CD14-positive monocyte (primary cell): ENCODE measurements around the gene NME2. TPM values are rescaled to one million over a fixed set of nuclear protein-coding genes. Genes with fewer than 3 reads are reported as not detected.

Experiments
- DNase-seq, 3 donors: peaks; one replicate each; pipeline ENCODE4 v3.0.0-alpha.2; 2011 to 2022
- H2AFZ ChIP-seq: 2 replicates; pipeline ENCODE4 v1.6.0; 2012; ENCODE audit warnings: mild to moderate bottlenecking, low read depth, low read length, inconsistent platforms; ENCODE audit not compliant: insufficient read depth, poor library complexity, severe bottlenecking
- H3K27ac ChIP-seq, 2 donors: 1 replicate in 1 of 2; 2 replicates in 1 of 2; pipeline ENCODE4 v1.5.1; 2012 to 2013; ENCODE audit warnings: low read length in 2 of 2, control low read depth in 1 of 2, inconsistent platforms in 1 of 2, low read depth in 1 of 2, mild to moderate bottlenecking in 1 of 2
- H3K27me3 ChIP-seq, 2 donors: one replicate each; pipeline versions ENCODE4 v1.6.0 to v1.6.1; 2011 to 2013; ENCODE audit warnings: low read length in 2 of 2; ENCODE audit not compliant: control insufficient read depth in 2 of 2, insufficient read depth in 2 of 2
- H3K36me3 ChIP-seq, 2 donors: replicated peaks in 1 of 2; 1 replicate in 1 of 2; 2 replicates in 1 of 2; pipeline versions ENCODE4 v1.5.1 to v1.6.1; 2012 to 2013; ENCODE audit warnings: low read length in 2 of 2, control low read depth in 1 of 2, inconsistent platforms in 1 of 2, mild to moderate bottlenecking in 1 of 2; ENCODE audit not compliant: insufficient read depth in 2 of 2, control insufficient read depth in 1 of 2
- H3K4me1 ChIP-seq, 2 donors: 1 replicate in 1 of 2; 2 replicates in 1 of 2; pipeline versions ENCODE4 v1.5.1 to v1.6.1; 2012 to 2013; ENCODE audit warnings: low read length in 2 of 2, control low read depth in 1 of 2, inconsistent platforms in 1 of 2, mild to moderate bottlenecking in 1 of 2, moderate library complexity in 1 of 2; ENCODE audit not compliant: insufficient read depth in 2 of 2, control insufficient read depth in 1 of 2
- H3K4me2 ChIP-seq: replicated peaks from 2 replicates; pipeline ENCODE3; 2012; ENCODE audit warnings: low read length, moderate library complexity, mild to moderate bottlenecking; ENCODE audit not compliant: poor library complexity, severe bottlenecking; ENCODE audit errors: extremely low read depth
- H3K4me3 ChIP-seq, 3 experiments: fragments of 200-600 bp in 1 of 3; sonication (generic) in 1 of 3; replicated peaks in 1 of 3; 1 replicate in 2 of 3; 2 replicates in 1 of 3; pipeline ENCODE4 v1.5.1; 2011 to 2013; ENCODE audit warnings: low read length in 3 of 3, mild to moderate bottlenecking in 3 of 3, control low read depth in 2 of 3, low read depth in 2 of 3, inconsistent platforms in 1 of 3, moderate library complexity in 1 of 3
- H3K79me2 ChIP-seq: 2 replicates; pipeline ENCODE4 v1.6.0; 2012; ENCODE audit warnings: mild to moderate bottlenecking, control low read depth, inconsistent platforms, low read length, moderate library complexity; ENCODE audit not compliant: insufficient read depth
- H3K9ac ChIP-seq: 2 replicates; pipeline ENCODE4 v1.6.0; 2017; ENCODE audit warnings: low read length, mild to moderate bottlenecking; ENCODE audit not compliant: insufficient read depth, poor library complexity, severe bottlenecking
- H3K9me3 ChIP-seq, 2 donors: replicated peaks in 1 of 2; 1 replicate in 1 of 2; 2 replicates in 1 of 2; pipeline versions ENCODE4 v1.5.1 to v1.6.1; 2012 to 2013; ENCODE audit warnings: low read length in 2 of 2, control low read depth in 1 of 2; ENCODE audit not compliant: control insufficient read depth in 1 of 2, insufficient read depth in 1 of 2
- H4K20me1 ChIP-seq: 2 replicates; pipeline ENCODE4 v1.6.0; 2012; ENCODE audit warnings: mild to moderate bottlenecking, low read length, control low read depth, moderate library complexity; ENCODE audit not compliant: insufficient read depth
- H3K27ac Mint-ChIP-seq, 7 donors: one replicate each; pipeline ENCODE4 v1.8.0; 2020; ENCODE audit warnings: mild to moderate bottlenecking in 7 of 7, mixed read lengths in 7 of 7, moderate library complexity in 6 of 7, inconsistent platforms in 2 of 7
- H3K27me3 Mint-ChIP-seq, 3 donors: one replicate each; pipeline ENCODE4 v1.8.0; 2021 to 2022; ENCODE audit warnings: low read depth in 3 of 3, mild to moderate bottlenecking in 3 of 3, mixed read lengths in 3 of 3, moderate library complexity in 3 of 3, inconsistent platforms in 1 of 3
- H3K36me3 Mint-ChIP-seq, 2 donors: one replicate each; pipeline ENCODE4 v1.8.0; 2020; ENCODE audit warnings: mixed read lengths in 2 of 2, inconsistent platforms in 1 of 2, mild to moderate bottlenecking in 1 of 2
- H3K4me1 Mint-ChIP-seq: one replicate; pipeline ENCODE4 v1.8.0; 2020; ENCODE audit warnings: mild to moderate bottlenecking, mixed read lengths
- H3K4me3 Mint-ChIP-seq, 2 donors: one replicate each; pipeline ENCODE4 v1.8.0; 2020; ENCODE audit warnings: mild to moderate bottlenecking in 2 of 2, mixed read lengths in 2 of 2, moderate library complexity in 1 of 2
- H3K9me3 Mint-ChIP-seq, 7 donors: one replicate each; pipeline ENCODE4 v1.8.0; 2020 to 2022; ENCODE audit warnings: mixed read lengths in 7 of 7, mild to moderate bottlenecking in 6 of 7, moderate library complexity in 6 of 7, inconsistent platforms in 2 of 7
- WGBS: methylation state at CpG from one replicate; pipeline ENCODE4 v1.1.5; 2013; ENCODE audit warnings: missing lambda C conversion rate; ENCODE audit not compliant: insufficient coverage; 5-methylcytosine and 5-hydroxymethylcytosine counted together
- intact Hi-C, 2 donors: fragments of 100-400 bp; cut with micrococcal nuclease; formaldehyde crosslinking; loops; one replicate each; pipeline versions ENCODE4 v1.15.0 to v1.15.1; 2023
- polyA plus RNA-seq, 3 donors: library from polyadenylated mRNA; depleted of rRNA in 1 of 3; unstranded in 2 of 3; stranded (reverse) in 1 of 3; fragments of 300-500 nt in 2 of 3; fragments of >200 nt in 1 of 3; fragmentation: Illumina TruSeq in 2 of 3; gene quantifications; 1 replicate in 2 of 3; 2 replicates in 1 of 3; pipeline ENCODE4 v1.2.3, GENCODE V29; 2012 to 2021
- TF ChIP-seq, protein P1 (sequence below): fragments of 200-600 bp; IDR thresholded peaks from one replicate; pipeline ENCODE4 v1.8.0; 2022; ENCODE audit warnings: antibody characterized with exemption, mild to moderate bottlenecking

NME2 gene
- polyA plus RNA-seq, 3 donors: 240 to 307 (median 259) TPM

DNA sequence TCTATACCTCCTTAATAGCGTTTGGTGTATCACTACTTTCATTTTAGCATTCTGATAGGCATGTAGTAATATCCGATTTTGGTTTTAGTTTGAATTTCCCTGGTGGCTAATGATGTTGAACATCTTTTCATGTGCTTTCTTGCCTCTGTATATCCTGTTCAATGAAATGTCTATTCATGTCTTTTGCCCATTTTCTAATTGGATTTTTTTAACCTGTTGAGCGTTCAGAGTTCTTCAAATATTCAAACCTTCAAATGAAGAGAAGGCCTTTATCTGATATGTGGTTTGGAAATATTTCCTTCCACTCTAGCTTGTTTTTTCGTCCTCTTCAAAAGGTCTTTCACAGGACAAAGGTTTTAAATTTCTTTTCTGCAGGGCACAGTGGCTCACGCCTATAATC, 15.3 kb upstream of the NME2 start:
- WGBS: 100% methylated on average over 1 of the region's 5 CpGs
- no peaks in the 10 kb centered on the region for H3K9me3 ChIP-seq
- H3K27me3 Mint-ChIP-seq: peaks cover 0 to 4% (median 3%) of the 10 kb centered on the region in 3 donors
- TF ChIP-seq, protein P1, sequence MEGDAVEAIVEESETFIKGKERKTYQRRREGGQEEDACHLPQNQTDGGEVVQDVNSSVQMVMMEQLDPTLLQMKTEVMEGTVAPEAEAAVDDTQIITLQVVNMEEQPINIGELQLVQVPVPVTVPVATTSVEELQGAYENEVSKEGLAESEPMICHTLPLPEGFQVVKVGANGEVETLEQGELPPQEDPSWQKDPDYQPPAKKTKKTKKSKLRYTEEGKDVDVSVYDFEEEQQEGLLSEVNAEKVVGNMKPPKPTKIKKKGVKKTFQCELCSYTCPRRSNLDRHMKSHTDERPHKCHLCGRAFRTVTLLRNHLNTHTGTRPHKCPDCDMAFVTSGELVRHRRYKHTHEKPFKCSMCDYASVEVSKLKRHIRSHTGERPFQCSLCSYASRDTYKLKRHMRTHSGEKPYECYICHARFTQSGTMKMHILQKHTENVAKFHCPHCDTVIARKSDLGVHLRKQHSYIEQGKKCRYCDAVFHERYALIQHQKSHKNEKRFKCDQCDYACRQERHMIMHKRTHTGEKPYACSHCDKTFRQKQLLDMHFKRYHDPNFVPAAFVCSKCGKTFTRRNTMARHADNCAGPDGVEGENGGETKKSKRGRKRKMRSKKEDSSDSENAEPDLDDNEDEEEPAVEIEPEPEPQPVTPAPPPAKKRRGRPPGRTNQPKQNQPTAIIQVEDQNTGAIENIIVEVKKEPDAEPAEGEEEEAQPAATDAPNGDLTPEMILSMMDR: no peak
- DNase-seq: no peak
- no peak overlapping the region for H3K4me3 ChIP-seq
- H3K27ac Mint-ChIP-seq: no peak overlapping the region
- no peak overlapping the region for H3K27ac ChIP-seq
- no peak overlapping the region for H3K4me3 Mint-ChIP-seq
- H3K9me3 Mint-ChIP-seq: no peaks in the 10 kb centered on the region
- H3K79me2 ChIP-seq: peaks cover 22% of the 10 kb centered on the region
- no peaks in the 10 kb centered on the region for H3K36me3 ChIP-seq
- H2AFZ ChIP-seq: no peak overlapping the region
- no peaks in the 10 kb centered on the region for H3K27me3 ChIP-seq
- H3K4me2 ChIP-seq: no peak overlapping the region
- H3K36me3 Mint-ChIP-seq: peaks cover 4 to 5% of the 10 kb centered on the region in 2 donors
- intact Hi-C loops: loop anchor here (5.0 to 10.0 kb wide), 3 partner anchors 39 to 286 kb away; partner anchors contain the start of gene TOB1 (in 1 of the 2)
- H3K4me1 Mint-ChIP-seq: peaks cover 1% of the 10 kb centered on the region
- H3K4me1 ChIP-seq: peaks cover 18 to 19% of the 10 kb centered on the region in 2 donors
- H4K20me1 ChIP-seq: no peaks in the 10 kb centered on the region
- no peak overlapping the region for H3K9ac ChIP-seq

DNA sequence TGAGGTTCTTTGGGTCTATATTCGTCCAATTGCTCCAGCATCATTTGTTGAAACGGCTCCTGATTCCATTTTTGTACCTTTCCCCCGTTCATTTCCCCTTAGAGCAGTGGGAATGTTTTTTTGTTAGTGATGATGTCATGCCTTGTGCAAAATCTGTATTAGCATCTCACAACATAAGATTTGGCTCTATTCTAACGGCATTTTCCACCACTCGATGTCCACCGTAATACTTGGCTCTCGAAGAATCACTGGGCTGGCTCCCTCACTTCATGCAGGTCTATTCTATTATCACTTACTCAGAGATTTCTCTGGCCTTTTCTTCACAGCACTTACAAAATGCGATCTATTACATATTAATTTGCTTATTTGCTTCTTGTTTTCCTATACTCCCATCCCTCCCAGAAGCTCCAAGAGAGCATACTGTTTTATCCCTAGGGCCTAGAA, 13.4 kb upstream of the NME2 start:
- H3K4me3 Mint-ChIP-seq: no peak overlapping the region
- WGBS: 23% methylated on average over 4 of the region's 8 CpGs
- Histone ChIP-seq H3K36me3 (peaks cover 0 to 7% of the 10 kb centered on the region in 2 donors), H3K9ac (peak overlapping the region; percentile 37), H3K27ac (peak overlapping the region; percentile 55 to 87), H3K79me2 (peaks cover 24% of the 10 kb centered on the region), H4K20me1 (no peaks in the 10 kb centered on the region), H2AFZ (peak overlapping the region; percentile 86), H3K4me1 (peaks cover 18 to 19% of the 10 kb centered on the region in 2 donors), H3K4me2 (peak overlapping the region; percentile 72), H3K27me3 (no peaks in the 10 kb centered on the region), H3K9me3 (no peaks in the 10 kb centered on the region), H3K4me3 (peak overlapping the region; percentile 22 to 80 (median 34))
- DNase-seq: peak in 2 of 3 donors; percentile 4 to 33
- TF ChIP-seq, protein P1: no peak
- H3K9me3 Mint-ChIP-seq: no peaks in the 10 kb centered on the region
- no peak overlapping the region for H3K27ac Mint-ChIP-seq
- H3K27me3 Mint-ChIP-seq: peaks cover 0 to 4% (median 0%) of the 10 kb centered on the region in 3 donors
- intact Hi-C loops: loop anchor here (1.0 to 10.0 kb wide), 6 partner anchors 32 to 288 kb away; partner anchors contain the start of genes SPAG9 (in 2 of the 2) and TOB1 (in 1 of the 2)
- H3K36me3 Mint-ChIP-seq: peaks cover 10 to 17% of the 10 kb centered on the region in 2 donors
- H3K4me1 Mint-ChIP-seq: no peaks in the 10 kb centered on the region
